PC-3 (cell line): ENCODE data around the gene KDM5B. TPM values are rescaled to one million over a fixed set of nuclear protein-coding genes. Genes with fewer than 3 reads are reported as not detected.
"Not testable (repeated sequence)": the region's sequence is repeated elsewhere in the genome, so short reads cannot be mapped to it uniquely, and the experiment has no call there.

Experiments used
- ATAC-seq: fragments of 200-7000 bp; cut with Tn5 transposase; 2 replicates; pipeline ENCODE4 v1.9.1; 2020; ENCODE audit warnings: mild to moderate bottlenecking, moderate library complexity
- BruUV-seq: library from RNA; stranded (reverse); fragments of 400-500 nt; replicated peaks from 2 replicates; lab custom pipeline; 2021; lab: Mats Ljungman, UMichigan
- CTCF ChIA-PET: fragments of 300-600 bp; sonication (Branson Sonifier 250); formaldehyde crosslinking; loops from one replicate; lab custom pipeline; 2022; ENCODE audit warnings: antibody characterized with exemption; lab: Charles Lee
- POLR2A ChIA-PET: fragments of 300-600 bp; sonication (Branson Sonifier 250); formaldehyde crosslinking; loops from one replicate; lab custom pipeline; 2022; ENCODE audit warnings: antibody characterized with exemption; ENCODE audit not compliant: unreplicated experiment; lab: Charles Lee
- DNase-seq: peaks from one replicate; pipeline ENCODE4 v3.0.0-alpha.2; 2015
- H2AFZ ChIP-seq: fragments of 300-600 bp; sonication (generic); 2 replicates; pipeline ENCODE4 v1.6.0; 2016; ENCODE audit warnings: antibody characterized with exemption, low read length
- H3F3A ChIP-seq: fragments of 300-600 bp; sonication (generic); one replicate; pipeline ENCODE4 v1.6.0; 2017; ENCODE audit warnings: antibody characterized with exemption, low read length, control low read depth, mild to moderate bottlenecking; ENCODE audit not compliant: unreplicated experiment
- H3K27ac ChIP-seq: fragments of 300-600 bp; sonication (generic); 2 replicates; pipeline ENCODE4 v1.5.1; 2016; ENCODE audit warnings: mild to moderate bottlenecking, low read length
- H3K27me3 ChIP-seq: fragments of 300-600 bp; sonication (generic); 2 replicates; pipeline ENCODE4 v1.6.1; 2016; ENCODE audit warnings: low read length, mixed read lengths
- H3K36me3 ChIP-seq: fragments of 300-600 bp; sonication (generic); 2 replicates; pipeline ENCODE4 v1.6.1; 2016; ENCODE audit warnings: low read depth, mixed run types, low read length, mixed read lengths
- H3K4me1 ChIP-seq: fragments of 300-600 bp; sonication (generic); 2 replicates; pipeline ENCODE4 v1.5.1; 2016; ENCODE audit warnings: low read length; ENCODE audit not compliant: insufficient read depth
- H3K4me2 ChIP-seq: fragments of 300-600 bp; sonication (generic); 2 replicates; pipeline ENCODE4 v1.6.0; 2016; ENCODE audit warnings: low read length
- H3K4me3 ChIP-seq: fragments of 300-600 bp; sonication (generic); 2 replicates; pipeline ENCODE4 v1.5.1; 2016; ENCODE audit warnings: mild to moderate bottlenecking, low read length, mixed read lengths
- H3K79me2 ChIP-seq: fragments of 300-600 bp; sonication (generic); 2 replicates; pipeline ENCODE4 v1.6.1; 2017; ENCODE audit warnings: low read length, mixed read lengths
- H3K9ac ChIP-seq: fragments of 300-600 bp; sonication (generic); 2 replicates; pipeline ENCODE4 v1.6.0; 2016; ENCODE audit warnings: mild to moderate bottlenecking, low read length
- H3K9me2 ChIP-seq: fragments of 300-600 bp; sonication (generic); replicated peaks from 2 replicates; pipeline ENCODE4 v1.6.1; 2016; ENCODE audit warnings: mixed run types, low read length, mixed read lengths
- H3K9me3 ChIP-seq: fragments of 300-600 bp; sonication (generic); 2 replicates; pipeline ENCODE4 v1.6.1; 2016; ENCODE audit warnings: low read length, mixed read lengths
- H4K20me1 ChIP-seq: fragments of 300-600 bp; sonication (generic); 2 replicates; pipeline ENCODE4 v1.6.1; 2016; ENCODE audit warnings: low read length, mixed read lengths
- CTCF ChIP-seq: fragments of 300-600 bp; sonication (generic); conservative IDR thresholded peaks from 2 replicates; pipeline ENCODE4 v1.5.1; 2017; ENCODE audit warnings: antibody characterized with exemption, low read depth, mild to moderate bottlenecking, low read length
- EZH2 ChIP-seq: fragments of 300-600 bp; sonication (generic); IDR thresholded peaks from one replicate; pipeline ENCODE4 v1.6.1; 2017; ENCODE audit warnings: antibody characterized with exemption, mild to moderate bottlenecking, low read length; ENCODE audit not compliant: unreplicated experiment
- EZH2phosphoT487 ChIP-seq: fragments of 300-600 bp; sonication (generic); IDR thresholded peaks from 2 replicates; pipeline ENCODE4 v1.6.1; 2018; ENCODE audit warnings: mild to moderate bottlenecking, antibody characterized with exemption, low read length, borderline replicate concordance
- intact Hi-C: fragments of 100-400 bp; cut with micrococcal nuclease; formaldehyde crosslinking; loops from 2 replicates; pipeline ENCODE4 v1.9.0; 2023
- total RNA-seq: library from RNA; depleted of rRNA; stranded (reverse); fragments of >200 nt; gene quantifications from 2 replicates; pipeline ENCODE4 v1.2.3, GENCODE V29; 2014

KDM5B gene
- total RNA-seq, 1 experiment from 2014 or later: 41.4 TPM

GRCh38 chr1:202796670-202797069 lies 11.6 kb downstream of the KDM5B start:
- BruUV-seq: no TSS peak
- no peak for DNase-seq
- no peak overlapping the region for H3K4me3 ChIP-seq
- no peak overlapping the region for H3K27ac ChIP-seq
- H3K9me2 ChIP-seq: no peaks in the 10 kb centered on the region
- ATAC-seq: no peak
- H4K20me1 ChIP-seq: peaks cover 19% of the 10 kb centered on the region
- no peak overlapping the region for H2AFZ ChIP-seq
- intact Hi-C loops: no loop called here
- H3K4me1 ChIP-seq: no peaks in the 10 kb centered on the region
- H3F3A ChIP-seq: no peaks in the 10 kb centered on the region
- ChIA-PET POLR2A (no interaction called here), CTCF (no interaction called here)
- H3K4me2 ChIP-seq: no peak overlapping the region
- peaks cover 90% of the 10 kb centered on the region for H3K79me2 ChIP-seq
- no peaks in the 10 kb centered on the region for H3K27me3 ChIP-seq
- no peaks in the 10 kb centered on the region for H3K9me3 ChIP-seq
- TF ChIP-seq EZH2 (no peak), CTCF (no peak), EZH2phosphoT487 (no peak)
- H3K36me3 ChIP-seq: no peaks in the 10 kb centered on the region
- no peak overlapping the region for H3K9ac ChIP-seq

DNA sequence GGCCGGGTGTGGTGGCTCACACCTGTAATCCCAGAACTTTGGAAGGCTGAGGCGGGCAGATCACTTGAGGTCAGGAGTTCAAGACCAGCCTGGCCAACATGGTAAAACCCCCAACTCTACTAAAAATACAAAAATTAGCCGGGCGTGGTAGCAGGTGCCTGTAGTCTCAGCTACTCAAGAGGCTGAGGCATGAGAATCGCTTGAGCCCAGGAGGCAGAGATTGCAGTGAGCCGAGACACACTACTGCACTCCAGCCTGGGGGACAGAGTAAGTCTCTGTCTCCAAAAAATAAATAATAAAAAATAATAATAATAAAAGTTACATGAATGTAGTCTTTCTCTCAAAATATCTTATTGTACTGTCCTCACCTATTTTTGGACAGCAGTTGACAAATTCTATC lies 13.3 kb downstream of the KDM5B start:
- H3K9ac ChIP-seq, POLR2A ChIA-PET, H3K4me2 ChIP-seq, CTCF ChIA-PET, H3K9me3 ChIP-seq, DNase-seq, intact Hi-C loops, H3F3A ChIP-seq, H2AFZ ChIP-seq, H3K9me2 ChIP-seq, H3K27ac ChIP-seq, H3K36me3 ChIP-seq, H3K27me3 ChIP-seq, ATAC-seq, H3K4me1 ChIP-seq, H3K4me3 ChIP-seq, BruUV-seq: not testable (repeated sequence)
- H4K20me1 ChIP-seq: peaks cover 19% of the 10 kb centered on the region
- peaks cover 86% of the 10 kb centered on the region for H3K79me2 ChIP-seq

DNA sequence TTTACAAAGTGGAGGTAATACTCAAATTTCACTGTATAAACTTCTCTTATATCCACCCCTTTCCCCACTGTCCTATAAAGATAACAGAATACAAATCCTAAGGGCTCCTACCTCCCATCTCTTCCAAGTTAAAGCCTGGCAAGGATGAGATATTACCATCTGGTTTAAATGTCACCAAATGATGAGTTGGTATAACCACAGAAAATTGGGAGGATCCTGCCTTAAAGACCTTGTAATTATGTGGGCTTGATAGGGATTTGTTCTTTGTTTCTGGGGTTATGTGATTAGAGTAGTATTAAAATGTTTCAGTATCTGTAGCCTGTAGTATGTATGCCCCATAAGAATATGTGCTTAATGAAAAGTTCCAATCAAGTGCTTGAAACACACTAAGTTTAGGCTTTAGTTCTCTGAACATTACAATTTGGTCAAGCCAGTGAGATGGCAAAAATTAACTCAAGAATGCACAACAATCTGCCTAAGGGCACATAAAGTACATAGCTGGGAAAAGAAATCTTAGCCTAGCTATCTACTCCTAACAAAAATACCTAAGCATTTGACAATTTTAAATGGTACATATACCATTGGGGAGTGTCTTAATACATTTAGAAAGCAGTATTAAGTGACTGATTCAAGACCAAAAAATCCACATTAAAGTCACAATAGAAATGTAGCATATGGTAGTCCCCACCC lies 14.0 kb downstream of the KDM5B start:
- Histone ChIP-seq H3K9ac (no peak overlapping the region), H3K27me3 (no peaks in the 10 kb centered on the region), H3K9me2 (no peaks in the 10 kb centered on the region), H2AFZ (no peak overlapping the region), H3K4me1 (no peaks in the 10 kb centered on the region), H3K27ac (no peak overlapping the region), H3F3A (no peaks in the 10 kb centered on the region), H4K20me1 (peaks cover 19% of the 10 kb centered on the region), H3K4me2 (no peak overlapping the region), H3K79me2 (peaks cover 85% of the 10 kb centered on the region), H3K4me3 (no peak overlapping the region), H3K36me3 (no peaks in the 10 kb centered on the region), H3K9me3 (no peaks in the 10 kb centered on the region)
- POLR2A ChIA-PET: no interaction called here
- BruUV-seq: no TSS peak
- TF ChIP-seq CTCF (no peak), EZH2 (no peak), EZH2phosphoT487 (no peak)
- intact Hi-C loops: no loop called here
- no peak for DNase-seq
- ATAC-seq: no peak
- CTCF ChIA-PET: interaction anchor here (0.6 kb wide), 1 partner anchor 35 kb away, joined by 6 read pairs; no protein-coding TSS in a partner anchor
